ENCODE results near the gene SELENON.

Gene SELENON

DNA sequence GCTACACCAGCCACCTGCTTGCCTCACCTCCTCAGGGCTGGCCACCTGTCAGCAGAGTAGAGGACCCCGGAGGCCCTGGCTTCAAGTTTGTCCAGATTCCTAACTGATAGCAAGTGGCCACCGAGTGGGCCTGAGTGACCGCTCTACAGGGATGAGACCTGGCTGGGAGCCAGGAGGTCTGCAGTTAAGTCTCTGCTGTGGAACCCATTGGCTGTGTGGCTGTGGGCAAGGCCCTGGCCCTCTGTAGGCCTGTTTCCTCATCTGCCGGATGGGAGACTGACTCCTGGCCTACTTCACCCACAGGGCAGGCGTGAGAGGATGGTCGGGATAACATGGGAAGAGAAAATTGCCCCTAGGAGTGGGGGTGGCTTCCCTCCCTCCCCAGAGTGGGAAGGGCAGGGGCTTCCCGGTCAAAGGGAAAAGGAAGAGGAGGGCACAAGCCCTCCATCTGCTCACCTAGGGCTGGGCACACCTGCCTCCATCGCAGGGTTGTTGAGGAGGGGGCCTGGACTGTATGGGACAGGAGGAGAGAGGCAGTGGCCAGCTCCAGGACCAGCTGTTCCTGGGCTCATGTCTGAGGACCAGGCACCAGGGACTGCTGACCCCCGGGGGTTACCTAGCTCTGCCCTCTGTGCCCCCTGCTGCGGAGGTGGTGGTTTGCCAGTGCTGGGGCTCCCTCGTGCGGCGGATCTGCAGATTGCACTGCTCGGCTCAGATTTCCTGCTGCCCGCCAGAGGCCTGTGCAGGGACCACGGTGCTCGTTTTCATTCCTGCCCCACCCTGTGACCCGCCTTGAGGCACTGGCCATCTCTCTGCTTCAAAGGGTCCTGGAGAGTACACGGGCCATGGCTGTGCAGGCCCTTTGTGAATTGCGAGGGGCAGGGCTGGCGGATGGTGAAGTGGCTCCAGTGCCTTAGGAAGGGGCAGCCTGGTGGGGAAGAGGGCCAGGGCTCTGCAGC, 10.6 kb downstream of the SELENON start:
- peak; percentile 23 to 55 for DNase-seq

DNA sequence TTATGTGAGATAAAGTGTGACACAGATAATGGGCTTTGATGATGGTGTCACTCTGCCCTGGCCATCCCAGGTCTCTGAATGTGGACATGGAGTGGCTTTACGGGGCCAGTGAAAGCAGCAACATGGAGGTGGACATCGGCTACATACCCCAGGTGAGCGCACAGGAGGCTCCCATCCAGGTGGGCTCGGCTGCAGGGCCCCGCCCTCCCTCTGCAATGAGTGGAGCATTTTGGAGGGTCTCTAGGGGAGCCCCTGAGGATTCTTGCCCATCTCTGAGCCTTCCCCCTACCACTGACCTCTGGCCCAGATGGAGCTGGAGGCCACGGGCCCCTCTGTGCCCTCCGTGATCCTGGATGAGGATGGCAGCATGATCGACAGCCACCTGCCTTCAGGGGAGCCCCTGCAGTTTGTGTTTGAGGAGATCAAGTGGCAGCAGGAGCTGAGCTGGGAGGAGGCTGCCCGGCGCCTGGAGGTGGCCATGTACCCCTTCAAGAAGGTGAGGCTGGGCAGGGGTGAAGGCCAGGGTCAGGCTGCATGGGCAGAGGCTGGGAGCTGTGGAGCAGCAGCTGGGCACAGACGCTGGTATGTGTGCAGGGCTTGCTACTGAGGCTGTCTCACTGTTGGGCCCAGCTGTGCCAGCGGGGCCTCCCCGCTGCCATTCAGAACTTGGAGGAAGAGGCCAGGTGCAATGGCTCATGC, 11.5 kb downstream of the SELENON start:
- no peak for DNase-seq

DNA sequence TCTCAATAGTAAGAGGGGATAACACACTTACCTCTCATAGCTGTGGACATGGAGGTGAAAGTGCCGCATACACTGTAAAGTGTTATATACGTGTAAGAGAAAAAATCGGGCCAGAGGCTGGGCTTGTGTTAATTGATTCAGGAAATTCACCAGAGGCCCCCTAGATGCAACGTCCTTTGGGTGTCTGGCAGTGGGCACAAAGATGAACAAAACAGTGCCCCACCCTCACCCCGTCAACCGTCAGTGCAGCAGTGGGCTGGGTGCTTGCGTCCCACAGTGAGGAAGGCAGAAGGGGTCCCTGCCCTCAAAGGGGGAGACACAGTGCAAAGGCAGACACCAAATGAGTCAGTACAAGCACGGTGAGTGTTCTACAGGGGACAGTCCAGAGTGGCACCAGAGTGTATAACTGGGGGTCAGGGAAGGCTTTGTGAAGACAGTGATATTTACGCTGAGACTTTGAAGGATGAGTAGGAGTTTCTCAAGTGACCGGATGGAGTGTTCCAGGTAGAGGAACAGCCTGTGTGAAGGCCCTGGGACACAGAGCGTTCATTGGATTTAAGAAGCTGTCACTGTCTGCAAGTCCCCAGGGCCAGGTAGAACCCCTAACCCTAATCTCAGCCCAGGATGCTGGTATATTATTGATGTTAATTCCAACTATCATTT, 13.2 kb downstream of the SELENON start:
- DNase-seq, result no peak

DNA sequence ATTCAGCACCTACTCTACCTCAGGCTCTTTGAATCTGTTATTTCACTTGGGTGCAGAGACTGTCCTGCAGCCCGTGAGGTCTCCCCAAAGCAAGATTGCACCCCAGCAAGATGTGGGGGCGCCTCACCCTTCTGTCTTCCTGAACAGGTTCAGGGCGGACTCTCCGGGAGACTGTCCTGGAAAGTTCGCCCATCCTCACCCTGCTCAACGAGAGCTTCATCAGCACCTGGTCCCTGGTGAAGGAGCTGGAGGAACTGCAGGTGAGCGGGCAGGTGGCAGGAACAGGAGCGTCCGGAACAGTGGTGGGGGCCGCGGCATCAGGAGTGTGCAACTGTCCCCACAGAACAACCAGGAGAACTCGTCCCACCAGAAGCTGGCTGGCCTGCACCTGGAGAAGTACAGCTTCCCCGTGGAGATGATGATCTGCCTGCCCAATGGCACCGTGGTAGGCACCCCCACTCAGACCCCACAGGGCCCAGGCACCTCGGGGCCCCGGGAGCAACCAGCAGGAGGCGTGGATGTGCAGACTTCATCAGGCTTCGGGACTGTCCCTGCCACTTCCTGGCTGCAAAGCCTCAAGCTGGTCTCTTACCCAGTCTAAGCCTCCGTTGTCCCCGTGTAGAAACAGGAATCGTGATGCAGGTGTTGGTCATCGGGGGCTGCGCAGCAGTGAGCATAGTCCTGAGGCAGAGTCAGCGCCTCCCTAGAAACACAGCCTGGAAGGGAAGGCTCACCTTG, 13.9 kb downstream of the SELENON start:
- DNase-seq, result no peak

DNA sequence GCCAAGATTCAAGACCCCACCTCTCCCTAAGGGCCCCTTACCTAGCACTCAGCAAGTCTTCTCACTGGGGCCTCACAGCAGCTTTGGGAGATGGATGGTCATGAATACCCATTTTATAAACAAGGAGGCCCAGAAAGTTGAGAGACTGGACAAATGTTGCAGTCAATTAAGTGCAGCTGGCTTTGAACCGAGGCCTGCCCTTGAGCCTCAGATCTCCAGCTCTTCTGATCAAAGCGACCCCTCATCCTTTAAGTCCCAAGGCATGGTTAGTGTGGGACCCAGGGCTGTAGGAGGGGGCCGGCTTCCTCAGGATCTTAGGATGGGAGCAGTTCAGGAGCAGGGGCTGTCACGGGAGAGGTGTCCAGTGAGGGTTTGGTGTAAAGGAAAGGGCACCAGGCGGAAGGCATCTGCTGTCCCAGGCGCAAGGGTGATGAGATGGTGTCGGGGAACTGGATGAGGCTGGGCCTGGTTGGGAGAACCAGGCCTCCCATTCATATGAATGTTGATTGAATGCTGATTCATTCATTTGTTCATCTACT, 14.6 kb downstream of the SELENON start:
- no peak for DNase-seq

DNA sequence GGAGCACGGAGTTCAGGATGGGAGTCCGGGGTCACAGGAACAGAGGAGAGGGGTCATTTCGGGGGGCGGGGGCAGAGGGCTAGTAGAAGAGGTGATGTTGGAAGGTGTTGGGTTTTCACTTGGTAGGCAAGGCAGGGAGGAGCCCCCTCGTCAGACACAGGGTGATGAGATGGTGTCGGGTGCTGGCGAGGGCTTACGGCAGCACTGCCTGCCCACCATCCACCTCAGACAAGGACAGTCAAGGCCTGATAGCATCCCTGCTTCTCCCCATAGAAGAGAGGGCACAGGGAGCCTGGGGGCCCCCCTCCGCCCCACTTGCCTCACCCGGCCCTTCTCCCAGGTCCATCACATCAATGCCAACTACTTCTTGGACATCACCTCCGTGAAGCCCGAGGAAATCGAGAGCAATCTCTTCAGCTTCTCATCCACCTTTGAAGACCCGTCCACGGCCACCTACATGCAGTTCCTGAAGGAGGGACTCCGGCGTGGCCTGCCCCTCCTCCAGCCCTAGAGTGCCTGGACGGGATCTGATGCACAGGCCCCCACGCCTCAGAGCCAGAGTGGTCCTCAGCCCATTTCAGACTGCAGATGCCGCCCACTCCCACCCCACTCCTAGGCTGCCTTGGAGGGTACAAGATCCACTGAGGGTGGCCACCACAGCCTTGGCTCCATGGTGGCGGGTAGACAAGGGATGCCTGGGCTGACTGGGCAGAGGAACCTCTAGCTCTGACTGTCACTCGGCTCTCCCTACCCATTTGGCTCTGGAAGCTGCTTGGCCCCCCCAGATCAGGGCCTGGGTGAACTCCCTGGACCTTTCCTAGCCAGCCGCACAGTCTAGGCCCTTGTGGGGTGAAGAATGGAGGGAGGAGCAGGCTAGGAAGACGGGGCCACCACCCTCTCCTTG, 15.5 kb downstream of the SELENON start:
- no peak for DNase-seq

DNA sequence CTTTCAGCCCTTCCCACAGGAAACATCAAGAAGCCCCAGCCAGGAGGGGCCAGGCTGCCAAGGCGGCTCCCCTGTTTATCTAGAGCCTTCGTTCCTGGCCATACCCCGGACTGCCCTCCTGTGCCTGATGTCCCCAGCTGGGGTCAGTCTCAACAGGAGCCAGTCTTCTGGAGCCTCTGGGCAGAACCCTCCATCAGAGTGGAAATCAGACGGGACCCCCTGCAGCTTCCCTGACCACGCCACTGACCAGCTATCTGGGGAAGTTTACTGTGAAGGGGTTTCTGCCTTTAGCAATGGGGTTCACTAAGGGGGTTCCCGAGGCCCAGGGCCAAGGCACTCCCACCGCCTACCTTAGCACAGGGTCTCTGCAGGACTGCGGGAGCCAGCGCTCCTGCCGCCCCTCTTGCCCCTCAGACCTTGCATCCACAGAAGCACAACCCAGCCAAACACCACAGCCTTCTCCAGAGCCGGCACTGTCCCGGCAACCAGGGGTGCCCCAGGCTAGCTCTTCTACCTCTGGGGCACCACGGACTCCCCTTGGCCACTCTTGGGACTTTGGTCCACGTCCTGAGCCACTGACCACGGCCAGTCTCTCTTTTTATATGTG, 16.2 kb downstream of the SELENON start:
- no peak for DNase-seq

DNA sequence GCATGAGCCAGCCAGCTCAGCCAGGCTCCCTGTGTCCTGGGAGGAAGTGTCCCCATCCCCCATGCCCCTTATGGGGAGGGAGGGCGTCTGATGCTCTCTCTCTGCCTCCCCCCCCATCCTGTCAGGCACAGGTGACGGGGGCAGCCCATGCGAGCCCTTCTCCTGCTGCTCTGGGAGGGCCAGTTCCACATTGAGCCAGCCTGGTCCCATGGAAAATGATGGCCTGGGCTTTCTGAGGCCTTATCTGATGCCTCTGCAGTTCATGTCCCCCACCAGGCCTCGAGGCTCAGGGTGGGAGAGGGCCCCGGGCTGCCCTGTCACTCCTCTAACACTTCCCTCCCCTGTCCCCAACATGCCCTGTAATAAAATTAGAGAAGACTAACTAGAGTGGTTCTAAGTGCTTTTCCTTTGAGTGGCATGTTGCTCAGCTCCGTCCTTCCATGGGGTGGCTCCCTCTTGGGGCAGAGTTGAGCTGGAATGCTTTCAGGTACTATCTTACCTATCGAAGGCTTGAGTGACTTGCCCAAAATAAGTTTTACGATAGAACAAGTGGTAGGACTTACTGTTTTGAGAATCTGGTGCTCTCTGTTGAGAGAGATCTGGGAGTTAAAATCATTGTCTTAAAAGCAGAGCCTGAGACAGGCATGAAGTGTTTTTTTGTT, 18.0 kb downstream of the SELENON start:
- no peak for DNase-seq

DNA sequence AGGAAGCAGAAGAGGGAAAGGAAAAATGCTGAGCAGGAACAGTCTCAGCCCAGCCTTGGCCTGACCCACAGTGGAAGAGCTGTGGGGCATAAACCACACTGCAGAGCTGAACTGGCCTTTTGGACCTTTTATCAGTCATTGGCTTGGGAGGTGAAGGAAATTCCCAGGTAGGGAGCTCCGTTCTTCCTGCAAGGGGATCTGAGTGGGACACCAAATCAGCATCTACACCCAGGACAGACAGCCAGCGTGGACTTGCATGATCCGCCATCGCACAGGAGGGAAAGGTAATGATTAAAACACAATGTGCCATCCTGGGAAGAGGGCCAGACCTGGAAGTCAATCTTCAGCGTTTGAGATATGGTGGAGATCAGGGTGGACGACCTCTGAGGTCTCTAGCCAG, 18.6 kb downstream of the SELENON start:
- no peak for DNase-seq

DNA sequence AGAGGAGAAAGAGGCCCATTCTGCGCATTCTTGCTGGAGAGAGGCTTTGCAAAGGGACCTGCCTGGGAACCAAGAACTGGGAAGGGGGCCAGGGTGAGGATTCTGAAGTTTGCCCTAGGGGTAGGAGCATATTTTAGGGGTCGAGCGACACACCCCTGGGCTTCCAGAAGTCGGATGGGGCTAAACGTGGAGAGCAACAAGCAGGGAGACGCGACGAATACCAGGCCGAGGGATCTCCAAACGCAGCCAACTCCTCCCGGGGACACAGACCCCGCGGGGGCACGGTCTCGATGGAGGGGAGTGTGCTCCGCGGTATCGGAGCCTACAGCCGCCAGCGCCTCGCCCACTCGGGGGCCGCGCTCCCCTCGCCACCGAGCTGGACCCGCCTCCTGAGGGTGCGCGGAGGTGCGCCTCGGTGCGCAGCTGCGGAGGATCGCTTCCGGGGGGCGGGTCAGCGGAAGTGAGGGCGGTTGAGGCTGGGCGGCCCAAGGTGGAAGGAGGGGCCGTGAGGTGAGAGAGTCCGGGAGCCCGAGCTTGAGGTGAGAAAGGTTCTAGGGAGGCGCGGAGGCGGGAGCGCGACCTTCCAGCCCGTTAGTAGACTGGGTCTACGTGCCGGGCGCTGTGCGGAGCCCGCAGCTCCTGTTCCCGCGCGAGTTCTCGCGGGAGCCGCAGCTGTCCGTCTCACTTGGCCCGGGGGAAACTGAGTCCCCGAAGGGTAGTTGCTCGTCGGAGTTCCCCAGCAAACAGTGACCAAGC, 19.7 kb downstream of the SELENON start, which contains the start of gene MTFR1L:
MTFR1L (plus strand) TSS at position 464 of the 756 bp plus-strand sequence. CDS start 3,151 bp downstream, outside the sequence.
- peak; percentile 49 to 78 for DNase-seq

DNA sequence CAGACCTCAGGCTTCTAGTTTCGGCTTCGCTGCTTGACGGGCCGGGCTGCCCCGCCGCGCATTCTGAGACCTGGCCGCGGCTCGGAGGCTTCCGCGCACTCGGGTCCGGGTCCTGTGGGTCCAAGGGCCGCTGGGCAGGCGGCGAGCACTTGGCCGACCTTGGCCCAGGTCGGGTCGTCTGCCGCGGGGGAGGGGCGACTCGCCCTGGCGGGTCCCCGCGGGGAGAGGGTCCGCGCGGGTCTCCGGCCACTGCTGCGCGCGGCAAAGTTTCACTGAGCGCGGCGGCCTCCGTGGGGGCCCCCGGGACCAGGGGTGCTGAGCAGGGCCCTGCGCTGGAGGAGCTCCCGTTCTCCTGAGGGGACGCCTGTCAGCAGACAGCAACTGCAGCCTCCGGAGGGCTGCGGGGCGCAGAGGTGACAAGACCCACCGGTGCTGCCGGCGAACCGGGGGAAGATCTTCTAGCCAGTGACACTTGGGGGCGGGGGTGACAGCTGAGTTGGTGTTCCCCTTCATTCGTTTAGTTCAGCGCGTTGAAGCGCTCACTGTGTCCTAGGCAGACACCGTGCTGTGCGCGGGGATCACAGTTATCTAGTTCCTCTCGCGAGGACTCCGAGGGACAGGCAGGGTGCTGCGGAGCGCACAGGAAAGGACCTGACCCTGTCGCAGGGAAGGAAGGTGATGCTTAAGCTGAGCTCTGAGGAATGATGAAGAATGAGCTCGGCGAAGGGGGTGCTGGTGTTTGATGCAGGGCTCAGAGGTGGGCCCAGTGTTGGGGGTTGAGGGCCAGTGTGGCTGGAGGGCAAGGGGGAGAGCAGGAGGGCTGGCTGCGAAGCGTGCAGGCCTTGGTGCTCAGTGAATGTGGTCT, 20.5 kb downstream of the SELENON start:
- no peak for DNase-seq

DNA sequence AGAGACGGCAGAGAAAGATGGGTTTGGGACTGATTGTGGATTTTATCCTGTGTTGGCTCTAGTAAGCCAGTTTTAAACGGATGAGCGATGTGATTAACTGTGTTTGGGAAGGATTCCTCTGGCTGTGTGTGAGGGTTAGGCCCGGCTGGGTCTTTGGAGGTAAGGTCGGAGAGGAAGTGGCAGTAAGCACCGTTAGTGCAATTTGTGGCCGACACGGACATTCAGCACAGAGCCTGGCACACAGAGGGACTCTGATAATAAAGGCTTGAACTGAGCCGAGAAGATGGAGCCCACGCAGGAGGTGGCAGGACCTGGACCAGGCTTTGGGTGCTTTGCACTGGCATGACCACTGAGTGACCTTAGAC, 21.1 kb downstream of the SELENON start:
- DNase-seq, result no peak

DNA sequence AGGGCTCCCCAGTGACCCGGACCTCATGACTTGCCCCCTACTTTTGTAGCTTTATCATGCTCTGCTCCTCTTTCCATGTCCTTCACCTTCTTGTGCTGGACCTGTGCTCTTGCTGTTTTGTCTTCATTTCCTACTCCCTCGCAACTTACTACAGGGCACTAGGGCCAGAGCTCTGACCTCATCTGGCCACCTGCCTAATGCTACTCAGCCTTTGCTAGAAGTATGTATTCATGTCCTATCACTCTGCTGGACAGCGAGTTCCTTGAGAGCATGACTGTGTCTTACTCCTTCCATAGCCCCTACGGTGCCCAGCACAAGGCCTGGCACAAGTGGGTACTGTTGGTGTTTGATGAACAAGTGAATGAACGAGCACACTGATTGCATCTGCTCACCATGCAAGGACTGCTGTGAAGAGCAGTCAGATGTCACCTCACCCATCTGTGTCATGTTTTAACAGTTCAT, 21.7 kb downstream of the SELENON start:
- DNase-seq, result no peak

DNA sequence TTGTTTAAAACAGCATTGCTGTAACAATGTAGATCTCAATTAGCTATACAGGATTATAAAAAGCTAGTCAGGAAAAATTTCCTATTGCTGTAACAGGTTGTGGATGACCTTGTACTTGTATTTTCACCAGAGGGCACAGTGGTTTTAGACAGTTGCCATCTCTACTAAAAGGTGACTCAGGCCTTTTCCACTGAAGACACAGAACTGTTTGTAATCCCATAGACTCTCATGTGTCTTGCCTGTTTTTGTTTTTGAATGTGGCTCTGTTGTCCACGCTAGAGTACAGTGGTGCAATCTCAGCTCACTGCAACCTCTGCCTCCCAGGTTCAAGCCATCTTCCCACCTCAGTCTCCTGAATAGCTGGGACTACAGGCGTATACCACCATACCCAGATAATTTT, 25.6 kb downstream of the SELENON start:
- no peak for DNase-seq

DNA sequence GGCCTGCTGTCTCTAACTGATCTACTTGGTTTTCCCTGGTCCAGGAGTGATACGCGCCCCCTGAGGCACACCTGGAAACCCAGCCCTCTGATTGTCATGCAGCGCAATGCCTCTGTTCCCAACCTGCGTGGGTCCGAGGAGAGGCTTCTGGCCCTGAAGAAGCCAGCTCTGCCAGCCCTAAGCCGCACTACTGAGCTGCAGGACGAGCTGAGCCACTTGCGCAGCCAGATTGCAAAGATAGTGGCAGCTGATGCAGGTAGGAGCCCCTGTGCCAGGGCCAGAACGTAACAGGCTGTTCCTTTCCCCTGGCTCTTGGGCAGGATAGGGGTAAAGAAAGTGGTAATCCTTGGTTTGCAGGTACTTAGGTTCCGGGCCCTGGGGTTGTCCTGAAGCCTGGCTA, 26.6 kb downstream of the SELENON start:
- DNase-seq, result no peak

DNA sequence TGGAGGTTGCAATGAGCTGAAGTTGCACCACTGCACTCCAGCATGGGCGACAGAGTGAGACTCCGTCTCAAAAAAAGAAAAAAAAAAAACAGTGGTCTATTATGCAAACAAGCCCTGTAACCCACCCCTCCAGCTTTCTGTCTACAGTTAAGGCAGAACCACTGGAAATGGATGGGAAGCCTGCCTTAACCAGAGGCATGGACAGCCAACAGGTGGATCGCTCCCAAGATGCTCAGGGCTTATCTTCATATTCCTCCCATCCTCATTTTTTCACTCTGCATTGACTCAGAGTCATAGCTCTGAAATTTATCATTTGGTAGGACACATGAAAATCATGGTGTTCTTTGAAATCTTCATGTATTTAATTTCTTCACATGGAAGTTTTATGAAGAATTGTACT, 28.5 kb downstream of the SELENON start:
- DNase-seq, result no peak

DNA sequence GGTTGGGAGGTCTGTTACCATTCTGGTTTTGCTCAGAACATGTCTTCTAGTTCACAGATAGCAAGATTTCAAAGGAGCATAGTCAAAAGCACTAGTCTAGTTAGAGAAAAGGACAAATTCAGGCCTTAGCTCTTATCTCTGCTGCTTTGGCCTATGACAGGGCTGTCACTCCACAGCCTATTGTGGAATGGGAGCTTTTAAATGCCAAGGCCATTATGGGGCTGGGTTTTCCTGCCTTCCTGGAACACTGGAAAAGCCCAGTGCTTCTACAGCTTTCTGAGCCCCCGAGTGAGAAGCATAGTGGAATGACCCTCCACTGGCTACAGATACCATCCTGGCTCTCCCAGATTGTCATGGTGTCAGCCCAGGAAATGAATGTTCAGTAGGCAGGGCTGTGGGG, 29.1 kb downstream of the SELENON start:
- no peak for DNase-seq

DNA sequence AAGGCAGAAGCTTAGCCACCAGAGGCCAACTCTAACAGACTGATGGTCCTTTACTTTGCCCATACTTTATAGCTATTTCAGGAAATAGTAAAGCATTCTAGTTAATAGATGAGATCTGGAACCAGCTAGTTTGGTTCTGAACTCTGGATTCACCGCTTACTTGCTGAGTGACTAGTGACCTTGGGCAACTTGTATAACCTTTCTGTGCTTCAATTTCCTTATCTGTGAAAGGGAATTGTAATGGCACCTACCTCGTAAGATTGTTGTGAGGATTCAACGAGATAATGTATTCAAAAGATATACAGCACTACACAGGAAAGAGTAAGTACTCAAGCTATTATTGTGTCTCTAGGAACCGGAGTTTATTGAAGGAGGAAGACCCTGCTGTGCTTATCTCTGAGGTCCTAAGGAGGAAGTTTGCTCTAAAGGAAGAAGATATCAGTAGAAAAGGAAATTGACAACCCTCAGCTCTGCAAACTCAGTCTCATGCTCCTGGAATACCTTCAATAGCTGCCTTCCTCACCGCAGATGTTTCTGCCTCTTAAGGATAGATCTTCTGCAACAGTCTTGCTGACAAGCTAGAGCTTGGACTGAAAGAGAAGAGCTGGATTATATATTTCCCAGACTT, 31.7 kb downstream of the SELENON start:
- DNase-seq, result no peak
